H1 (cell line): ENCODE results near the gene TPST2. TPM values are rescaled to one million over a fixed set of nuclear protein-coding genes. Genes with fewer than 3 reads are reported as not detected.

Experiments used
- CTCF ChIA-PET: fragments of 300-600 bp; sonication (Branson Sonifier 250); formaldehyde crosslinking; loops from one replicate; lab custom pipeline; 2021; ENCODE audit not compliant: partially characterized antibody; lab: Charles Lee
- POLR2A ChIA-PET: fragments of 300-600 bp; sonication (Branson Sonifier 250); formaldehyde crosslinking; loops from one replicate; lab custom pipeline; 2021; ENCODE audit warnings: inconsistent platforms; ENCODE audit not compliant: partially characterized antibody; lab: Charles Lee
- DNase-seq, 2 experiments: peaks; one replicate each; pipeline versions ENCODE4 v3.0.0 to v3.0.0-alpha.2; 2010 to 2022; ENCODE audit warnings: low spot score in 2 of 2, low read depth in 1 of 2, mixed read lengths in 1 of 2
- FAIRE-seq: peaks from 2 replicates; lab custom pipeline; 2011; peaks lifted over from hg19 to GRCh38; lab: Jason Lieb, UNC
- H2AFZ ChIP-seq: 2 replicates; pipeline ENCODE4 v1.8.1; 2012; ENCODE audit warnings: low read length, inconsistent platforms
- H2AK5ac ChIP-seq: 2 replicates; pipeline ENCODE4 v1.6.1; 2013; ENCODE audit warnings: low read depth, low read length
- H2BK120ac ChIP-seq: replicated peaks from 2 replicates; pipeline ENCODE3; 2013; ENCODE audit warnings: low read depth, low read length, inconsistent platforms
- H2BK12ac ChIP-seq: 2 replicates; pipeline ENCODE4 v1.6.1; 2013; ENCODE audit warnings: low read depth, low read length
- H2BK15ac ChIP-seq: 2 replicates; pipeline ENCODE4 v1.6.1; 2013; ENCODE audit warnings: low read length
- H2BK20ac ChIP-seq: 2 replicates; pipeline ENCODE4 v1.6.1; 2013; ENCODE audit warnings: low read length
- H2BK5ac ChIP-seq: 2 replicates; pipeline ENCODE4 v1.6.1; 2013; ENCODE audit warnings: low read depth, low read length
- H3K14ac ChIP-seq: 2 replicates; pipeline ENCODE4 v1.6.1; 2013; ENCODE audit warnings: inconsistent platforms; ENCODE audit not compliant: insufficient read length
- H3K18ac ChIP-seq: 2 replicates; pipeline ENCODE4 v1.6.1; 2013; ENCODE audit warnings: low read length; ENCODE audit errors: extremely low read depth
- H3K23ac ChIP-seq: 2 replicates; pipeline ENCODE4 v1.6.1; 2013; ENCODE audit warnings: inconsistent platforms; ENCODE audit not compliant: insufficient read length
- H3K23me2 ChIP-seq: 2 replicates; pipeline ENCODE4 v1.6.1; 2013; ENCODE audit warnings: low read depth, low read length
- H3K27ac ChIP-seq: 2 replicates; pipeline ENCODE4 v1.6.1; 2011; ENCODE audit warnings: low read depth, low read length, inconsistent platforms
- H3K27me3 ChIP-seq, 4 experiments: replicated peaks in 1 of 4; 1 replicate in 1 of 4; 2 replicates in 3 of 4; pipeline versions ENCODE4 v1.6.1 to v1.8.1; 2011 to 2013; ENCODE audit warnings: low read length in 3 of 4, mild to moderate bottlenecking in 3 of 4, inconsistent platforms in 2 of 4, mixed read lengths in 2 of 4, moderate library complexity in 1 of 4; ENCODE audit not compliant: control insufficient read depth in 3 of 4, insufficient read depth in 3 of 4; ENCODE audit errors: extremely low read depth in 1 of 4
- H3K36me3 ChIP-seq, 4 experiments: 2 replicates each; pipeline versions ENCODE4 v1.6.1 to v1.8.1; 2011 to 2013; ENCODE audit warnings: mild to moderate bottlenecking in 4 of 4, low read length in 3 of 4, moderate library complexity in 2 of 4, control low read depth in 1 of 4, inconsistent platforms in 1 of 4; ENCODE audit not compliant: insufficient read depth in 4 of 4, control insufficient read depth in 2 of 4
- H3K4ac ChIP-seq: replicated peaks from 2 replicates; pipeline ENCODE3; 2013; ENCODE audit warnings: low read length, low read depth, mixed read lengths, inconsistent platforms; ENCODE audit not compliant: insufficient read length
- H3K4me1 ChIP-seq, 4 experiments: replicated peaks in 1 of 4; 1 replicate in 1 of 4; 2 replicates in 3 of 4; pipeline versions ENCODE4 v1.6.1 to v1.8.1; 2011 to 2013; ENCODE audit warnings: low read length in 3 of 4, inconsistent platforms in 2 of 4, mixed read lengths in 1 of 4; ENCODE audit not compliant: insufficient read depth in 4 of 4, control insufficient read depth in 3 of 4
- H3K4me2 ChIP-seq, 2 experiments: 2 replicates each; pipeline versions ENCODE4 v1.6.1 to v1.8.1; 2011 to 2013; ENCODE audit warnings: low read depth in 2 of 2, low read length in 2 of 2, control low read depth in 1 of 2, inconsistent platforms in 1 of 2, mild to moderate bottlenecking in 1 of 2; ENCODE audit not compliant: insufficient read depth in 1 of 2
- H3K4me3 ChIP-seq, 4 experiments: fragments of 200-600, 300-600 bp in 1 of 4; sonication (generic), shearing (Covaris generic), sonication (Bioruptor Twin) in 1 of 4; 2 replicates each; pipeline versions ENCODE4 v1.5.1 to v1.8.1; 2011 to 2016; ENCODE audit warnings: low read length in 4 of 4, low read depth in 3 of 4, control low read depth in 2 of 4, inconsistent platforms in 2 of 4, mild to moderate bottlenecking in 2 of 4, mixed read lengths in 1 of 4, moderate library complexity in 1 of 4; ENCODE audit not compliant: insufficient read depth in 2 of 4; ENCODE audit errors: extremely low read depth in 1 of 4
- H3K56ac ChIP-seq: replicated peaks from 2 replicates; pipeline ENCODE3; 2013; ENCODE audit warnings: low read depth, mild to moderate bottlenecking, mixed read lengths, low read length, inconsistent platforms; ENCODE audit not compliant: insufficient read length
- H3K79me1 ChIP-seq: 2 replicates; pipeline ENCODE4 v1.6.1; 2013; ENCODE audit warnings: low read depth, low read length, control low read depth
- H3K79me2 ChIP-seq, 2 experiments: 2 replicates each; pipeline versions ENCODE4 v1.6.1 to v1.8.1; 2012 to 2013; ENCODE audit warnings: low read length in 2 of 2, mild to moderate bottlenecking in 2 of 2, inconsistent platforms in 1 of 2; ENCODE audit not compliant: insufficient read depth in 2 of 2, control insufficient read depth in 1 of 2
- H3K9ac ChIP-seq, 4 experiments: replicated peaks in 1 of 4; 1 replicate in 1 of 4; 2 replicates in 3 of 4; pipeline versions ENCODE4 v1.6.1 to v1.8.1; 2011 to 2013; ENCODE audit warnings: low read depth in 3 of 4, low read length in 3 of 4, control low read depth in 2 of 4, mild to moderate bottlenecking in 2 of 4, moderate library complexity in 2 of 4, inconsistent platforms in 1 of 4; ENCODE audit errors: extremely low read depth in 1 of 4
- H3K9me3 ChIP-seq, 2 experiments: 2 replicates each; pipeline versions ENCODE4 v1.6.1 to v1.8.1; 2012 to 2013; ENCODE audit warnings: mild to moderate bottlenecking in 2 of 2, moderate library complexity in 2 of 2, control low read depth in 1 of 2, inconsistent platforms in 1 of 2, low read depth in 1 of 2, low read length in 1 of 2, mixed read lengths in 1 of 2; ENCODE audit not compliant: insufficient read depth in 2 of 2
- H4K20me1 ChIP-seq, 2 experiments: replicated peaks in 1 of 2; 2 replicates each; pipeline versions ENCODE3 to v1.8.1; 2011 to 2013; ENCODE audit warnings: inconsistent platforms in 2 of 2, low read length in 2 of 2, mild to moderate bottlenecking in 1 of 2; ENCODE audit not compliant: insufficient read depth in 2 of 2, control insufficient read depth in 1 of 2
- H4K5ac ChIP-seq: 2 replicates; pipeline ENCODE4 v1.6.1; 2013; ENCODE audit warnings: low read length, low read depth, mixed read lengths, inconsistent platforms; ENCODE audit not compliant: insufficient read length
- H4K8ac ChIP-seq: 2 replicates; pipeline ENCODE4 v1.8.0; 2013; ENCODE audit warnings: mild to moderate bottlenecking, moderate library complexity, low read length, inconsistent platforms; ENCODE audit not compliant: insufficient read depth; ENCODE audit errors: extremely low read depth
- H4K91ac ChIP-seq: replicated peaks from 2 replicates; pipeline ENCODE3; 2013; ENCODE audit warnings: low read length, mixed read lengths, inconsistent platforms; ENCODE audit not compliant: insufficient read length
- BACH1 ChIP-seq: IDR thresholded peaks from 2 replicates; pipeline ENCODE4 v1.6.1; 2012; ENCODE audit warnings: low read length, improper control_type of control experiment
- CHD1 ChIP-seq: IDR thresholded peaks from 2 replicates; pipeline ENCODE4 v1.6.1; 2012; ENCODE audit warnings: low read depth, low read length, improper control_type of control experiment
- EP300 ChIP-seq, 2 experiments: IDR thresholded peaks; 1 replicate in 1 of 2; 2 replicates in 1 of 2; pipeline ENCODE4 v1.6.1; 2011 to 2012; ENCODE audit warnings: low read depth in 2 of 2, low read length in 2 of 2, mild to moderate bottlenecking in 2 of 2, borderline replicate concordance in 1 of 2, inconsistent platforms in 1 of 2, moderate library complexity in 1 of 2
- GABPA ChIP-seq: IDR thresholded peaks from 2 replicates; pipeline ENCODE4 v1.6.1; 2011; ENCODE audit warnings: mild to moderate bottlenecking, low read length, moderate library complexity, borderline replicate concordance; ENCODE audit not compliant: insufficient read depth
- HDAC6 ChIP-seq: IDR thresholded peaks from one replicate; pipeline ENCODE4 v1.7.1; 2012; ENCODE audit warnings: low read depth, mild to moderate bottlenecking, inconsistent platforms, low read length, moderate library complexity
- NANOG ChIP-seq: IDR thresholded peaks from 2 replicates; pipeline ENCODE4 v1.6.1; 2011; ENCODE audit warnings: low read length, low read depth, mild to moderate bottlenecking, inconsistent platforms; ENCODE audit not compliant: insufficient read depth, poor library complexity, severe bottlenecking
- POLR2AphosphoS5 ChIP-seq: IDR thresholded peaks from 2 replicates; pipeline ENCODE4 v1.6.1; 2011; ENCODE audit warnings: low read depth, low read length
- RAD21 ChIP-seq, 2 experiments: IDR thresholded peaks in 1 of 2; conservative IDR thresholded peaks in 1 of 2; 2 replicates each; pipeline ENCODE4 v1.6.1; 2011; ENCODE audit warnings: low read depth in 2 of 2, low read length in 2 of 2, improper control_type of control experiment in 1 of 2, inconsistent platforms in 1 of 2, mild to moderate bottlenecking in 1 of 2, moderate library complexity in 1 of 2
- RFX5 ChIP-seq: IDR thresholded peaks from 2 replicates; pipeline ENCODE4 v1.6.1; 2011; ENCODE audit warnings: low read depth, low read length, improper control_type of control experiment, borderline replicate concordance
- SIX5 ChIP-seq: IDR thresholded peaks from 2 replicates; pipeline ENCODE4 v1.6.1; 2011; ENCODE audit warnings: mild to moderate bottlenecking, low read depth, low read length
- SP2 ChIP-seq: IDR thresholded peaks from 2 replicates; pipeline ENCODE4 v1.6.1; 2012; ENCODE audit warnings: mild to moderate bottlenecking, low read length, inconsistent platforms
- SRF ChIP-seq: IDR thresholded peaks from 2 replicates; pipeline ENCODE4 v1.6.1; 2011; ENCODE audit warnings: mild to moderate bottlenecking, low read depth, low read length, moderate library complexity
- TBP ChIP-seq: IDR thresholded peaks from 2 replicates; pipeline ENCODE4 v1.6.1; 2011; ENCODE audit warnings: low read depth, low read length, improper control_type of control experiment
- TEAD4 ChIP-seq: IDR thresholded peaks from 2 replicates; pipeline ENCODE4 v1.6.1; 2012; ENCODE audit warnings: low read depth, low read length, inconsistent platforms, mixed read lengths
- WGBS, 2 experiments: shearing (Covaris generic) in 1 of 2; methylation state at CpG; one replicate each; pipeline versions ENCODE4 v1.1.6 to v1.1.7; 2013 to 2015; ENCODE audit warnings: low lambda C conversion rate in 2 of 2, mixed read lengths in 2 of 2, inconsistent platforms in 1 of 2, low coverage in 1 of 2, missing lambda C conversion rate in 1 of 2; ENCODE audit not compliant: insufficient replicate concordance in 2 of 2, insufficient coverage in 1 of 2, insufficient read length in 1 of 2; ENCODE audit errors: extremely low coverage in 1 of 2, missing lambda C conversion rate in 1 of 2; 5-methylcytosine and 5-hydroxymethylcytosine counted together
- polyA plus RNA-seq, 7 experiments: library from polyadenylated mRNA; depleted of rRNA in 3 of 7; stranded (reverse) in 5 of 7; unstranded in 2 of 7; fragments of >200 nt in 5 of 7; fragments of 200-250 nt in 2 of 7; gene quantifications; 1 replicate in 5 of 7; 2 replicates in 1 of 7; 4 replicates in 1 of 7; pipeline versions ENCODE4 v1.2.1 to v1.2.3, GENCODE V29; 2011 to 2013; ENCODE audit warnings: missing spikeins in 2 of 7, mixed read lengths in 2 of 7
- total RNA-seq: library from RNA; stranded (reverse); fragmentation: NEBNext Ultra II Directional; extraction: Animal tissue kit (Norgen Biotek cat#: 25700); gene quantifications from 2 replicates; pipeline ENCODE4 v1.2.1, GENCODE V29; 2021

TPST2 gene
- total and polyA plus RNA-seq, 2 of the 8 experiments (the other 6 are each of a cell fraction or from before 2014, with no cell fraction given): 58.8 to 143 TPM

- no peak overlapping the region for H2BK20ac ChIP-seq
- ChIA-PET POLR2A (interaction anchor here (0.8 to 3.0 kb wide), 5 partner anchors 8 to 90 kb away, joined by 3 to 15 read pairs (median 7); no protein-coding TSS in a partner anchor), CTCF (interaction anchor here (0.9 to 2.8 kb wide), 4 partner anchors 14 to 184 kb away, joined by 3 to 18 read pairs (median 4); no protein-coding TSS in a partner anchor)
- no peak overlapping the region for H2AFZ ChIP-seq
- H3K18ac ChIP-seq: no peak overlapping the region
- DNase-seq (no peak), FAIRE-seq (no peak)
- peaks cover 0 to 14% (median 6%) of the 10 kb centered on the region in 4 experiments; a peak in 5 of 7 replicates for H3K4me1 ChIP-seq
- H3K4me2 ChIP-seq: peak overlapping the region in 1 of 2 experiments; percentile 96; a peak in 1 of 4 replicates
- H3K9ac ChIP-seq: no peak overlapping the region
- no peak overlapping the region for H3K4me3 ChIP-seq
- no peak overlapping the region for H3K56ac ChIP-seq
- H3K27me3 ChIP-seq: no peaks in the 10 kb centered on the region; a peak in 1 of 7 replicates
- no peak overlapping the region for H4K91ac ChIP-seq
- no peak overlapping the region for H2BK120ac ChIP-seq
- no peak overlapping the region for H2AK5ac ChIP-seq
- H4K5ac ChIP-seq: no peak overlapping the region
- H3K27ac ChIP-seq: no peak overlapping the region
- no peak overlapping the region for H3K14ac ChIP-seq
- WGBS, 2 experiments: 86% methylated on average over 4 of the region's 4 CpGs; no CpG with 5 or more reads in 1 of the 2 experiments
- H2BK5ac ChIP-seq: no peak overlapping the region
- peaks cover 0 to 5% of the 10 kb centered on the region in 2 experiments for H4K20me1 ChIP-seq
- no peak overlapping the region for H2BK15ac ChIP-seq
- H2BK12ac ChIP-seq: no peak overlapping the region
- no peaks in the 10 kb centered on the region for H3K9me3 ChIP-seq
- H3K23me2 ChIP-seq: peaks cover 11% of the 10 kb centered on the region
- H3K79me1 ChIP-seq: peaks cover 6% of the 10 kb centered on the region; the same call in 1 of the 2 replicates
- no peak overlapping the region for H4K8ac ChIP-seq
- H3K23ac ChIP-seq: no peak overlapping the region
- H3K36me3 ChIP-seq: peaks cover 1 to 16% (median 10%) of the 10 kb centered on the region in 4 experiments; a peak in 7 of 8 replicates
- no peak overlapping the region for H3K4ac ChIP-seq
- H3K79me2 ChIP-seq: peaks cover 12 to 62% of the 10 kb centered on the region in 2 experiments
- TF ChIP-seq BACH1: no peak
- TF ChIP-seq SP2: no peak
- TF ChIP-seq CHD1: no peak
- no peak for TF ChIP-seq SIX5
- no peak for TF ChIP-seq HDAC6
- TF ChIP-seq POLR2AphosphoS5: no peak
- no peak for TF ChIP-seq EP300 (IDR thresholded peaks at IDR 0.05; ENCODE audit: borderline replicate concordance in 1 of 2, low read depth in 2 of 2, low read length in 2 of 2)
- no peak for TF ChIP-seq NANOG
- no peak for TF ChIP-seq RAD21 (IDR thresholded peaks at IDR 0.05 in 1 of 2, conservative IDR thresholded peaks at IDR 0.05 in 1 of 2; ENCODE audit: low read depth in 2 of 2, low read length in 2 of 2)
- no peak for TF ChIP-seq GABPA
- no peak for TF ChIP-seq TEAD4
- no peak for TF ChIP-seq RFX5
- no peak for TF ChIP-seq TBP
- no peak for TF ChIP-seq SRF
Measured at GRCh38 chr22:26481694-26482093, 108.2 kb downstream of the TPST2 start.
